Head of caudate nucleus (tissue), 42 donors: Measurements from ENCODE around the gene NUFIP1.

Experiments
- DNase-seq, 42 donors: peaks; one replicate each; pipeline versions ENCODE4 v3.0.0 to v3.0.0-alpha.2; 2020 to 2021; ENCODE audit warnings: mixed read lengths in 7 of 42
- intact Hi-C: fragments of 100-400 bp; cut with DNase I; formaldehyde crosslinking; loops from one replicate; pipeline ENCODE4 v1.15.0; 2022

NUFIP1 gene

DNA sequence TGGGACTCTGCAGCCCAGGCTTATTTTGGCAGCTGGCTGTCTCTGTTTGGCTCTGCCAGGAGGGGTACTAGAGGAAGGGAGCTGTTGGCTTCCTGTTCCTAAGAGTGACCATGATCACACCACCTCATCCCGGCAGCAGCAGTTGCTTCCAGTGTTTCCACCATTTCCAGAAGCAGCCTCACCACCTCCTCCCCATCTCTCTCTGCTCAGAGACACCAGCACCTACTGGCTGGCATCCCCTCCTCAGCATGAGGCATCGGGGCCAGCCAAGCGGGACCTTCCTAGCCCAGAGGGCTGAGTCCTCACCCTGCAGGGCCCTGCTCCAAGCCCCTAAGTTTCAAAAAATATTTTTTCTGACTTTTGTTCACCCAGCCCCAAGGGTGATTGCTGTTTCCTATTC lies 59.0 kb downstream of the NUFIP1 start:
- intact Hi-C loops: no loop called here
- DNase-seq: no peak

- DNase-seq: no peak
- intact Hi-C loops: no loop called here
Measured at GRCh38 chr13:44929692-44930091, 59.6 kb downstream of the NUFIP1 start.

DNA sequence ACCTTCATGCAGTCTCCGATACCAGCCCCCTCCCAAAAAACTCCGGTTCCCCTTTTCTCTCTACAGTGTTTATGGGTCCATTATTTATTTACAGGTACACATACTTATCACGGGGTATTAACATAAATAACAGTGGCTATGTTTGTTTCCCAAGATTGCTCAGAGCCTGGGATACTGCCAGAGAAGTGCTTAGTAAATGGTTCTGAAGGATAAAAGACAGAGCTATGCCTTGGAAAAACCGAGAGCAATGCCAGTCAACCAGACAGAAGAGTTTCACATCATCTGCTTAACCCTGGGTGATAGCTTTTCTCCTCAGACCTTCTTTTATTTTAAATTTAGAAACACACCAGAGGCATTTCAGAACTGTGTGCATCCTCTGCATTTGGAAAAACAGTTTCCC lies 61.3 kb downstream of the NUFIP1 start:
- intact Hi-C loops: no loop called here
- DNase-seq: no peak

- intact Hi-C loops: no loop called here
- DNase-seq: peak in 26 of 42 donors; percentile 21 to 84 (median 50)
Measured at GRCh38 chr13:44921931-44922758, 67.1 kb downstream of the NUFIP1 start.

- peak in 1 of 42 donors; percentile 36 for DNase-seq
- intact Hi-C loops: no loop called here
Measured at GRCh38 chr13:44921246-44921877, 67.9 kb downstream of the NUFIP1 start.

DNA sequence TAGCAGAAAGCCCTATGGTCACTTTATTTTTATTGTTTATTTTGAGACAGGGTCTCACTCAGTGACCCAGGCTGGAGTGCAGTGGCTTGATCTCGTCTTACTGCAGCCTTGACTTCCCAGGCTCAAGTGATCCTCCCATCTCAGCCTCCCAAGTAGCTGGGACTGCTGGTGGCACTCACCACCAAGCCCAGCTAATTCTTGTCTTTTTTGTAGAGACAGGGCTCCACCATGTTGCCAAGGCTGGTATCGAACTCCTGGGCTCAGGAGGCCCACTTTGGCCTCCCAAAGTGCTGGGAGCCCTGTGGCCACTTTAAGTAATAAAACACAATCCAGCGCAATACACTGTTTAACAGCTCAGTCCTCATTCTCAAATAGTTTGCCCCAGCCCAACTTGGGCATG lies 69.3 kb downstream of the NUFIP1 start:
- peak in 2 of 42 donors; percentile 16 to 25 for DNase-seq
- intact Hi-C loops: no loop called here

GRCh38 chr13:44919104-44919804 lies 70.0 kb downstream of the NUFIP1 start:
- peak in 1 of 42 donors; percentile 41 for DNase-seq
- intact Hi-C loops: loop anchor here (2.0 to 10.0 kb wide), 2 partner anchors 56 to 342 kb away; partner anchors contain the start of gene TSC22D1

GRCh38 chr13:44918326-44919103 lies 70.8 kb downstream of the NUFIP1 start:
- peak; percentile 70 to 92 (median 82) for DNase-seq
- intact Hi-C loops: loop anchor here (2.0 to 10.0 kb wide), 2 partner anchors 56 to 342 kb away; partner anchors contain the start of gene TSC22D1

GRCh38 chr13:44917589-44918325 lies 71.5 kb downstream of the NUFIP1 start:
- intact Hi-C loops: loop anchor here (2.0 to 10.0 kb wide), 2 partner anchors 57 to 341 kb away; partner anchors contain the start of gene TSC22D1
- DNase-seq: peak; percentile 88 to 99 (median 96)

DNA sequence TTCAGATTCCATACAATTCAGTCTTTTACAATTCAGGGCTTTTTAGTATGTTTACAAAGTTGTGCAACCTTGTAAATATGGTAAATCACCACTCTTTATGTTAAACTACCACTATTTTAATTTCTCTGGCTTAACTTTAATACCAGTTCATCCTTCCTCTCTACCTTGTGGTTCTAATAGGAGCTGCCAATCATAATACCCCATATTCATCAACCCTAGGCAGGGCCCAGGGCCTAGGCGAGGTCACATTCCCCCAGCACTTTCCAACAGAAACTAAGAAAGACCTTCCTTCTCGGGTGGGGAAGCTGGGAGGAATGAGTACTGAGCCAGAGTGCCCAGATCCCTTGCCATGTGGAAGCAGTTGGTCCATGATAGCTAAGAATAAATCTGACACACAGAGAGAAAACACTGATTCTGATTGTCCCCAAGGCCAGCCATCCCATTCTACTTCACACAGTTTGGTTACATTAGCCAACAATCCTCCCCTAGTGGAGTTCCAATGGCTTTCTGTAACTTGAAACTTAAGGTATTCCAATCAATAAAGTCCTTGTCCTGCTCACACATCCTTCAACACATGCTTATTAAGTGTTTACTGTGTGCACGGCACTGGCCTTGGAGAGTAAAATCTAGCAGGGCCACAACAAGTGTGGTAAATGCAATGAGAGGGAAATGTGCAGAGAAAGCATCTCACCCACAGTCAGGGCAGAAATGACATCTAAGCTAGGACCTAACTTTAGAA lies 76.8 kb downstream of the NUFIP1 start:
- intact Hi-C loops: loop anchor here (10.0 kb wide), 1 partner anchor 62 kb away; no protein-coding TSS in a partner anchor
- no peak for DNase-seq

DNA sequence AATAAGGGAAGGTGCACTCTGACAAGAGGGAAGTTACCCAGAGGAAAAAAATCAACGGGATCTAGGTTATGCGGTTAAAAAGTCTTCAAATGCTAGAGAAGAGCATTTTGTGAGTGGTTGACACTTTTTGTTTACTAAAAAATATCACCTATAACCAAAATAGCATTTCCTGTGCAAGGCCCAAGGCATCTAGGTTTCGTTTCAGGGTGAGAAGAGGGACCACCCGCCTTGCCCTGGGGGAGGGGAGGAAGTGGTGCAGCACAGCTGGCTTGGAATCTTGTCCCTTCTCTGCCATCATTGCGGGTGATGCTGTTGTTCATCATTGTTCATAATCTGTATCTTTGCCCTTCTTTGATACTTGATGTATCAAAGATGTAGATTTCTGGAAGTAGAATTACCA lies 80.6 kb downstream of the NUFIP1 start:
- intact Hi-C loops: no loop called here

GRCh38 chr13:44908266-44908665 lies 81.0 kb downstream of the NUFIP1 start:
- intact Hi-C loops: no loop called here

More for the DNA sequence above, 80.6 kb downstream of the NUFIP1 start:
- DNase-seq: no peak

DNA sequence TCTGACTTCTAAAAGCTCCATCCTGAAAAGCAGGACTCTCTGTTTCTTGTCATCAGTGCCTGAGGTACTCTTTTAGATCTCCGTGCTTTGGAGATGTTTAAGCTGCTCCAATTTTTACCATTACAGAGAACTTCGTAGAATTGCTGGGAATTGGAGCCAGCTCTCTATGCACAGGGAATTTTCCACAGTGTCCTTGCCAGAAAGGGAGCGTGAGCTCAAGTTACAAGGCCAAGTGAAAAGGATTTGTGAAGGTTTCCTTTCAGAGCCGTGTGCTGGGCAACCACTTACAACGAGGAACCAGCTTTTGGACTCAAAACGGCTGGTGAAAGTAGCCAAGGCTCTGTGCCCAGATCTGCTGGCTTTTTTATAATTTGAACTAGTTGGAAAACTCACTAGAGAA lies 82.6 kb downstream of the NUFIP1 start:
- peak in 30 of 42 donors; percentile 7 to 75 (median 44) for DNase-seq
- intact Hi-C loops: no loop called here

More at GRCh38 chr13:44908266-44908665, 81.0 kb downstream of the NUFIP1 start:
- DNase-seq: no peak

DNA sequence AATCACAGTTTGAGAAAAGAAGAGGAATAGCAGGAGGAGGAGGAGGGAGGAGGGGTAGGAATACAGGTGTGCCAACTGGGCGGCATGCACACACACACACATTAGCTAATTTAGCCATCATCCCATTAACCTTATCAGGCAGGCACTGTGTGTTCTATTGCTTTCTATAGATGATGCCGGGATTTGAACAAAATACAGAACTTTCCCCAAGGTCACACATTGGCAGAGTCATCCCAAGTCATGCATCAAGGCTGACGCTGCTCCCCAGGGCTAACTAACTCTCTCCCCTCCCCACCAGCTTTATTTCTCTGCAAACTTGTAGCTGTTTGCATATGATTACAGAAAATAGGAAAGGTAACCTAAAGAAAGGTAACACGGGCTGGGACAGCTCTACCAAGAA lies 83.0 kb downstream of the NUFIP1 start:
- intact Hi-C loops: no loop called here
- no peak for DNase-seq

- no peak for DNase-seq
Measured at GRCh38 chr13:44905556-44905955, 83.7 kb downstream of the NUFIP1 start.

GRCh38 chr13:44904967-44905366 lies 84.3 kb downstream of the NUFIP1 start:
- intact Hi-C loops: no loop called here
- peak in 20 of 42 donors; percentile 7 to 65 (median 24) for DNase-seq

More at GRCh38 chr13:44905556-44905955, 83.7 kb downstream of the NUFIP1 start:
- intact Hi-C loops: no loop called here

- DNase-seq: peak in 37 of 42 donors; percentile 11 to 73 (median 42)
- intact Hi-C loops: no loop called here
Measured at GRCh38 chr13:44903574-44903985, 85.7 kb downstream of the NUFIP1 start.
